ENCODE data around the gene IGF1R.

GRCh38 chr15:98994892-98995291 is 346.6 kb downstream of the IGF1R start:
- TF ChIP-seq POLR2A (IDR thresholded peaks at IDR 0.05; ENCODE audit: low read length) = no peak
- TF ChIP-seq GATA1 (IDR thresholded peaks at IDR 0.05; ENCODE audit: low read depth, low read length) = no peak
